HG03103 (cell line): Measurements from ENCODE around the gene PLBD1.
A peak's percentile ranks its signal among the peaks of the same experiment; 100 is the strongest.

Source experiments
- ATAC-seq: cut with Tn5 transposase; IDR thresholded peaks from one replicate; pipeline ENCODE4 v1.9.1; 2021; ENCODE audit warnings: low read depth; ENCODE audit not compliant: unreplicated experiment

PLBD1 gene

GRCh38 chr12:14567351-14568162, at the start of gene PLBD1:
PLBD1 (minus strand) TSS chr12:14567883; CDS start chr12:14567696, 187 bp downstream.
- no peak for ATAC-seq

GRCh38 chr12:14614704-14615121, 47.0 kb upstream of the PLBD1 start:
- peak; percentile 46 for ATAC-seq

GRCh38 chr12:14613718-14614117, 46.0 kb upstream of the PLBD1 start:
- ATAC-seq = peak; percentile 91

GRCh38 chr12:14612898-14613445, 45.3 kb upstream of the PLBD1 start:
- no peak for ATAC-seq

GRCh38 chr12:14612250-14612649, 44.6 kb upstream of the PLBD1 start:
- ATAC-seq = no peak

GRCh38 chr12:14611640-14612203, 44.0 kb upstream of the PLBD1 start:
- no peak for ATAC-seq

GRCh38 chr12:14607568-14607967, 39.9 kb upstream of the PLBD1 start:
- ATAC-seq = no peak

GRCh38 chr12:14605401-14605989, 37.8 kb upstream of the PLBD1 start:
- ATAC-seq = no peak

- ATAC-seq = no peak
Measured at GRCh38 chr12:14601692-14602478, 34.2 kb upstream of the PLBD1 start.

- ATAC-seq = no peak
Measured at GRCh38 chr12:14597480-14597879, 29.8 kb upstream of the PLBD1 start.

- no peak for ATAC-seq
Measured at GRCh38 chr12:14591719-14592118, 24.0 kb upstream of the PLBD1 start.

- no peak for ATAC-seq
Measured at GRCh38 chr12:14589169-14590004, 21.7 kb upstream of the PLBD1 start.

- ATAC-seq = no peak
Measured at GRCh38 chr12:14588571-14588970, 20.9 kb upstream of the PLBD1 start.

- ATAC-seq = no peak
Measured at GRCh38 chr12:14578646-14579045, 11.0 kb upstream of the PLBD1 start.

- no peak for ATAC-seq
Measured at GRCh38 chr12:14577344-14577743, 9.7 kb upstream of the PLBD1 start.

GRCh38 chr12:14576896-14577295, 9.2 kb upstream of the PLBD1 start:
- ATAC-seq = no peak

GRCh38 chr12:14575585-14575984, 7.9 kb upstream of the PLBD1 start:
- ATAC-seq = no peak

GRCh38 chr12:14573118-14573517, 5.4 kb upstream of the PLBD1 start:
- ATAC-seq = no peak

- ATAC-seq = peak; percentile 42
Measured at GRCh38 chr12:14572401-14572800, 4.7 kb upstream of the PLBD1 start.

GRCh38 chr12:14571779-14572178, 4.1 kb upstream of the PLBD1 start:
- no peak for ATAC-seq
